ENCODE measurements around the gene DDX17. TPM values are rescaled to one million over a fixed set of nuclear protein-coding genes. Genes with fewer than 3 reads are reported as not detected.

DDX17 gene
- total and polyA plus RNA-seq, 2 of the 4 experiments (the other 2 are of a cell fraction), result 240 to 371 TPM

DNA sequence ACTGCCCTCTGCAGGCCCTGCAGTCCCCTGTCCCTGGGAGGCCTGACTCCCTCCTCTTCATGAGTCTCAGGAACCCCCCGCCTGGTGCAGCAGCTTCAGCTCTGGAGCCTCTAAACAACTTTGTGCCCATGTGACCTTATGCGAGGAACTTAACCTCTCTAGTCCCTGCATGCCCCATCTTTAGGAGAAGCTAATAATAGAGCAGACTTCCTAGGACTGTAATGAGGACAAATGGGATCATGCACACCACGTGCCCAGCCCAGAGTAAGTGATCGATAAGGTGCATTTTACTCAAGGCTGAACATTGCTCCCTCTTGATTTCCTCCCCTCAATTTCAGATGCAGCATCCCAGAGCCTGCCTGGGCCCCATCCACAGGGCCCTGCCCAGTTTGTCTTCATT lies 70.1 kb downstream of the DDX17 start:
- CTCF ChIA-PET, result no interaction called here
- Histone ChIP-seq H2AK5ac (ENCODE audit: low read depth, low read length) (no peak overlapping the region), H3K4ac (ENCODE audit: low read depth, low read length) (no peak overlapping the region), H2AK9ac (replicated peaks; ENCODE audit: low read depth, low read length, poor library complexity) (no peak overlapping the region), H2BK15ac (ENCODE audit: low read depth, low read length) (no peak overlapping the region), H3K56ac (ENCODE audit: extremely low read depth, insufficient read depth, low read length) (no peak overlapping the region), H3K14ac (replicated peaks; ENCODE audit: low read depth, low read length) (no peak overlapping the region), H4K20me1 (ENCODE audit: insufficient read depth, low read length) (peaks cover 4% of the 10 kb centered on the region; the same call in 1 of the 2 replicates), H3K27me3 (ENCODE audit: control insufficient read depth, insufficient read depth, low read length) (peaks cover 34% of the 10 kb centered on the region), H4K8ac (ENCODE audit: low read depth in 2 of 2, low read length in 2 of 2) (no peak overlapping the region), H3K9me1 (ENCODE audit: insufficient read depth, low read length) (no peaks in the 10 kb centered on the region), H3K9ac (ENCODE audit: low read depth, low read length) (no peak overlapping the region), H3K4me1 (ENCODE audit: control insufficient read depth, insufficient read depth, low read length) (no peaks in the 10 kb centered on the region), H2BK20ac (ENCODE audit: low read depth, low read length) (no peak overlapping the region), H2BK5ac (ENCODE audit: low read depth, low read length, poor library complexity, severe bottlenecking) (no peak overlapping the region), H3K9me3 (ENCODE audit: control insufficient read depth, insufficient read depth, low read length) (no peaks in the 10 kb centered on the region), H3K4me2 (ENCODE audit: low read depth, low read length) (no peak overlapping the region), H3K4me3 (ENCODE audit: insufficient read depth, low read depth, low read length) (no peak overlapping the region), H3K18ac (ENCODE audit: low read depth, low read length) (no peak overlapping the region), H3K36me3 (ENCODE audit: control insufficient read depth, insufficient read depth, low read length) (no peaks in the 10 kb centered on the region), H3K23ac (ENCODE audit: low read depth, low read length) (no peak overlapping the region), H4K91ac (ENCODE audit: insufficient read depth, low read depth, low read length) (no peak overlapping the region), H2AFZ (replicated peaks; ENCODE audit: low read length, poor library complexity) (peak overlapping the region; percentile 32), H3K79me1 (ENCODE audit: low read depth in 1 of 2, low read length in 2 of 2) (no peaks in the 10 kb centered on the region), H2BK120ac (ENCODE audit: low read depth, low read length) (no peak overlapping the region), H4K5ac (ENCODE audit: low read depth, low read length) (no peak overlapping the region), H3K27ac (ENCODE audit: insufficient read depth, low read length) (no peak overlapping the region)
- TF ChIP-seq POLR2A (IDR thresholded peaks at IDR 0.05; ENCODE audit: low read depth, low read length), result no peak
- no peak for TF ChIP-seq CEBPB (IDR thresholded peaks at IDR 0.05; ENCODE audit: low read depth, low read length)
- intact Hi-C loops (cut with micrococcal nuclease) (no loop called here), dilution Hi-C loops (cut with HindIII; ENCODE audit: low sequenced_read_pairs, unreplicated experiment) (no loop called here), in situ Hi-C loops (cut with MboI; ENCODE audit: low sequenced_read_pairs) (no loop called here)
- ATAC-seq (ENCODE audit: low read depth), result no peak
- 0% methylated on average over 1 of the region's 4 CpGs; no CpG with 5 or more reads in 1 of the 2 experiments for WGBS, 2 experiments (ENCODE audit: extremely low coverage in 2 of 2, insufficient read length in 1 of 2)
- no TSS peak for BruUV-seq (replicated peaks)
- POLR2A ChIA-PET (ENCODE audit: unreplicated experiment), result no interaction called here
- no peak for DNase-seq
